NCI-H460 (cell line): ENCODE results near the gene MASP1. TPM values are rescaled to one million over a fixed set of nuclear protein-coding genes. Genes with fewer than 3 reads are reported as not detected.

ENCODE experiments used
- DNase-seq: peaks from one replicate; pipeline ENCODE4 v3.0.0-alpha.2; 2016; ENCODE audit warnings: low read depth; ENCODE audit errors: extremely low read depth
- total RNA-seq: library from RNA; depleted of rRNA; stranded (reverse); fragments of >200 nt; shearing (Covaris generic); gene quantifications from 2 replicates; pipeline ENCODE4 v1.2.3, GENCODE V29; 2014

The MASP1 gene
- total RNA-seq, 1 experiment from 2014 or later = 0.02 TPM

DNA sequence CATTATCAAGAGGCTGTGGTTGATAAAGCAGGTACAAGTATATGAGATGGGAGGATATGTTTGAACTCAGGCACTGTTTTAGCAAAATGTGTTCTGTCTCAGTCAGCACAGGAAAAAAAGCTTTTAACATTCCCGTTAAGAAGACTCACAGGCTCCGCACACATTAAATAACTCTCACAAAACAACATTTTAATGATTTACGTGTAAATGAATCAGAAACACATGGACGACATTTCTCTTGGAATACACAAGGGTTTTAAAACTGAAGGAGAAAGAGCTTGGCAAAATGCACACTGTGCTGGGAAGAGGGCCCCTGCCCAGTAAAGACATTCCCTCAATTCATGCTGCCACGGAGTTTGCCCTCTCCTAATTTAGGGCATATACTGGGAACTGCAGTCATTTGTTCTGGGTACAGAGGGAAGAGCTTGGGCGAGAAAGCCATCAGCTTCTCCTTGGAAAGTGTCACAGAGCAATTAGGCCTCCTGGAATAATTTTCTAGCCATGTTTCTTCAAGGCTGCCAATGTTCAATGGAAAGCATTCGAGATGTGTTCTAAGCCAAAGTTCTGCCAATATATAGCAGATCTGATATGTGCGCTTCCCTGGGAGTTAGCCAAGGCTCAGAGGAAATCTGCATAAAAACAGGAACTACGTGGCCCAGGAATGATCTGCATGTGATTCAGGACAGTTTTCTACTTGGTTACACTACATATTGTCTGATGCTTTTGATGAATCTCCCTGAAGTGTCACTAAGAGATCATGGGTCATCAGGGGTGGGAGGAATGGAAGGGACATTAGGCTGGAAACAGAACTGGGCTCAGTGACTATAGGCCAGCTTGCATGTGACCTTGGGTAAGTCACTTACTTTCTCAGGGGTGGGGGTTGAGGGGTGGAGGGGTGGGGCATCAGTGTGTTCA lies 2.2 kb upstream of the MASP1 start:
- no peak for DNase-seq

DNA sequence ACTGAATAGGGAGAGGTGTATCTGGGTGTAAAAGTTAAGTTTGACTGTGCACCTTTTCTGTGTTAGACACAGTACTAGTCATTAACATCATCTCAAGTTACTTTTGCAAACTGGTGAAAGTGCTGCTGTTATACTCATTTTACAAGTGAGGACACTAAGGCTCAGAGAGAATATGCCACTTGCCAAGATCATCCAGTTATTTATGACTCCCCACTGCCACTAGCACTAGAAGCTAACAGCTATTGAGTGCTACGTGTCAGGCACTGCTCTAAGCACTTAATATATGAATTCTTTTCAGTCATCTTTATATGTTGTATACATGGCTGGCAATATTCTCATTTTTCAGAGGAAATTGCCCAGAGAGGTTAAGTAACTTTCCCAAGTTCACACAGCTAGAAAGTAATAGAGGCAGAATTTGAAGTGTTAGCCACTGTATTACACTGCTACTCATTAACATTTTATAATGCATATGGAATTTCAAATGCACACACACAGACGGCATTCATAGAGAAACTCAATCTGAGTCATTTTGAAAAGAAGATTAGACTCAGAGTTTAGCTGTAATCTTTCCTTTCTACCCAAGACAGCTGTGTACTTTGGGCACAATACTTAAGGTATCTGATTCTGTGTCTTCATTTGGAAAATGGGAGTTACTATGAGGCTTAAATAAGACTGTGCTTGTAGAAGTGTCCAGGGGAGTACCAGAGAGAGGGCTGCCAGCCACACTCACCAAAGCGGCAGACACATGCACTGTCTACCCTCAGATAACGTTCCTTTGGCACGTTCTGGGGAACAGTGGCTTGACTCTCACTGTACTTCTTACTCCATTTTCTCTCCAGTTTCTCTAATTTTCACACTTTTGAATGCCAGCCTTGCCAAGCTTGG lies 1.3 kb upstream of the MASP1 start:
- no peak for DNase-seq

DNA sequence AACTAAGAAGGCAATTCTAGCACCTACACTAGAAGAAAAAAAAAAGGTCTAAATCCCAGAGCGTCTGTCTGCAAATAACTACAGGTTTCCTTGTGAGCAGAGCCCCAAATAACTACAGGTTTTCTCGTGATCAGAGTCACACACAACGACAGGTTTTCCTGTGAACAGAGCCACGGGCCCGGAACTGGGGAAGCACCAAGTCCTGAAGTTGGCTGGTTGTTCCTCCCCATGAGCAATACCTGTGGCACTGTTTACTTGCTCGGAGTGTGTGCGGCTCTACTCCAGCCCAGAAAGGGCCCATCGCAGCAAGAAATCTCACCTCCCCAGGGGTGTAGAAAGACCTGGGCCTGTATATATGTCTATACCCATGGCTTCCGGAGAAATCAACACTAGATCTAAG lies 644 bp upstream of the MASP1 start:
- DNase-seq = no peak

DNA sequence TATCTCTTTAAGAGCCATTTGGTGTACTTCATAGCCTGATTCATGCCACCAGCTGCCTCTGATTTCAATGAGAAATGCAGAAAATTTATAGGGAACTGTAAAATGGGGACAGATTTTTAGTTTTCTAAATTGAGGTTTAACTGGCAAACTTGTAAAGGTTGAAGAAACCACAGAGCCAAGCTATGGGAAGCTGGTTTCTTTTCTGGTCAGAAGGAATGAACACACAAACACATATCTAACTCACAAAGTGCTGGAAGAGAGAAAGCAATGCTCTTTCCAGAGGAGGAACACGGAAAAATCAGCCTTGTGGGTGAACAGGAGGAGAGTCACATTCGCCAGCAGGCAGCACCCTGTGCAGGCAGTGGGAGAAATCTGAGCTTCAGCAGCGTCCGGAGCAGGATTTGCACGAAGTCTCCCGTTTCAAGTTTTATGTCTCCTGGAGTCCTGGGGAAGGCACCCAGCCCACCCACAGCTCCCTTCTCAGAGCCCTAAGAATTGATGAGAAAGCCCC lies 481 bp downstream of the MASP1 start:
- no peak for DNase-seq

DNA sequence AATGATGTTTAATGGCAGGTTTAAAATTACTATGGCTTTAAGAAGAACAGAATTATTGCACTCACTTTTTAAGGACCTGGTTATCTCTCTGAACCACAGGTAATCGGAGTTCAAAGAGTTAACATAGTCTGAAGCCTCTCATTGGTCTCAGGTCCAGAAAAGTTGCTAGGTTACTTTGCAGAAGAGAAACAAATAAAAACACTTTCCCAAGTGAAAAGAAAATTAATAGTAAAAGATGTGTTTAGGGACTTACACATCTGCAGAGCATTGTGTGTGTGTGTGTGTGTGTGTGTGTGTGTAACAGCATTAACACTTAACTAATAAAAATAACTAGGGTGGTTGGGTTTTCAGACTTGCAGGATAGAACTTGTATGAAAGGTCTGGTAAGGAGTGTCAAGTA lies 1.0 kb downstream of the MASP1 start:
- no peak for DNase-seq

DNA sequence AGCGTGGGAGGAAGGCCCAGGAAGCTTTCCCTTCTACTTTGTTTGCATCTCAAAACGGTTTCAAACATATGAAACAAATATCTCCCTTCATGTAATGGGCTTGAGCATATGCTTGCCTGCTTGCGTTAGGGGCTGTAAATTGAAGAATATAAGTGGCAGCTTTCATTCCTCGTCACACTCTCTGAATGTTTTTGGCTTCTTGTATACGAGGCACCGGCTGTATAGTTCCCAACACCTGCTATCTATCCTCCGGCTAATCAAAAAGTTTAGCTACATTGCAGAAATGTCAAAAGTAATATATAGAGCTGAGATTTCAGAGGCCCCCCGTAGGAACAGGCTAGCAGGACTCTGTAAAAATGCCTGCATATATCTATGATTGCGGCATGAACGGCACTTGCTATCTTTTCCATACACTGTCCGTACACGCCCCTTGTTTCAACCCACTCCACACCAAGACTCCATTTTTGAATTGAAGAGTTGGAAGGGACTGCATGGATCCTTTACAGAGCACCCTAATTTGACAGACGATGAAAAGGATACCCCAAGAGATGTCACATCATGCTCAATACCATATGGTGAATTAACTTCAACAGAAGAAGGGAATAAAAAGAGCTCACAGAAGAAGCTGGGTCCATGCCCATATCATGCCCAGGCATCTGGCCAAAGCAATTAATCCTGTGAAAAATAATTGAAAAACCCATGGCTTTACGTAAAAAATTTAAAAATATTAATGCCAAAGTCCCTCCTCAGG lies 2.5 kb downstream of the MASP1 start:
- no peak for DNase-seq

DNA sequence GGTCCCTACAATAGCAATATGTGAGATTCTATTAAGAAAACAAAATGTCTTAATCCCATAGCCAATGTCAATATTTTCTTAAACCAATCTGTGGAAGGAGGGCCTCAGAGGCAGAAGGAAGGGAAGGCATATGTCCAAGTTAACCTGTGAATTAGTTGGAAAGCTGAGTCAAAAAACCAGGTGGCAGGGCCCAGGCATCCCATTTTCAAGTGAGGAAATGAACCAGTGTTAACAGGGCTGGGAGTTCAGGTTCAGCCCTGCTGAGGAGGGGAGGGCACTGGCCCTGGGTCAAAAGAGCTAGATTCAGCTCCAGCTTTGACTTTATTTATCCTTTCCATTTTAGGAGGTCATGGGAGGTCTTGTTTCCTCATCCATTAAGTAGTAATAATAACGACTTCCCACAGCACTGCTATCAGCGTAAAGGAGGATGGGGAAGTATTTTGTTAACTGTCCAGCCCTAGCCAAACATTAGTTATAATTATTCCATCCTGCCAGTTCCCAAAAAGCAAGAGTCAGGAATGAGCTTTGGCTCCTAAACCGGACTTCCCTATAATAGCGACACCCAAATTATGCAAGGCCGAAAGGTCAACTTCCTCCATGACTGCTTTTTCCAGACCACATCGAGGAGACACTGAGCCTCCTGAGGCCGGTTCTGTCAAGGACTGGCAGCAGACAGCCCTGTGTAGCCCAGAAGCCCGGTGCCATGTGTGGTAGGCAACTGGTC lies 3.2 kb downstream of the MASP1 start:
- DNase-seq = no peak

DNA sequence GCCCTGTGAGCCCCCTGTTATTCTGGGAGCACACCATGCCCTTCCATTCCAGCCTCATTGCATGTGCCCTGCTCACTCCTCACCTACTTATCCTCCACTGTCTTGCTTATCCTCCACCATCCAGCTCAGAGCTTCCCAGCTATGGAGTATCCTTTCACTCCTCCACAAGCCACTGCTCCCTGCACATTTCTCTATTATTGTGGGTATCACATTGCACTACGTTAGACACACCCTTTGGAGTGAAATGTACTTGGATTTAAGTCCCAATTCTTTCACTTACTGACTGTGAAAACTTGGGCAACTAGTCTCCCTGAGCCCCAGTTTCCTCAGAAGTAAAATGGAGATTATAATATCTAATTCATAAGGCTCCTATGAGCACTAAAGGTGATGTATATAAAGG lies 4.3 kb downstream of the MASP1 start:
- no peak for DNase-seq

DNA sequence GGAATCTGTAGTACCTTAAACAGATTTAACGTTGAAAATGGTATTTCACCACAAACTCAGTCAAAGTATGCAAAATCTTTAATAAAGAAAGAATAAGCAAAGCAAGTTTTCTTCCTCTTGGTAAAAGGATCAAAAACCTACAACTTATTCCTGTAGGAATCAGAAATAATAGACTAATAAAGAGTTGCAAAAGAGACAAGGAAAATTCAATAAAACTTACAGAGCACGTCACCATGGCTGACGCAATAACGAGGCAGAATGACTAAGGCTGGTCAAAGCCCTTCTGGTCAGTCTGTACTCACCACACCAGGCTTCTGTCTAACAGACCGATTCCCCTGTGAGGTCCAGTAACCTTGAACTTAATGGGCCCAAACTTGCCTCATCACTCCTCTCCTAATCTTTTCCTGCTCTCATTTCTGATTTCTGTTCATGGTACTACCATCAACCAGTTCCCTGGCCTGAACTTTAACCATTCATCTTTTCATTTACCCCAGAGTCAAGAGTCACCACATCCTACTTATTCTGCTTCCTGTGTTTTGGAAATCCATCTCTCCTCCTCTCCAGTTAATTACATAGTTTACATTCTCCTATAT lies 5.0 kb downstream of the MASP1 start:
- peak; percentile 18 for DNase-seq

DNA sequence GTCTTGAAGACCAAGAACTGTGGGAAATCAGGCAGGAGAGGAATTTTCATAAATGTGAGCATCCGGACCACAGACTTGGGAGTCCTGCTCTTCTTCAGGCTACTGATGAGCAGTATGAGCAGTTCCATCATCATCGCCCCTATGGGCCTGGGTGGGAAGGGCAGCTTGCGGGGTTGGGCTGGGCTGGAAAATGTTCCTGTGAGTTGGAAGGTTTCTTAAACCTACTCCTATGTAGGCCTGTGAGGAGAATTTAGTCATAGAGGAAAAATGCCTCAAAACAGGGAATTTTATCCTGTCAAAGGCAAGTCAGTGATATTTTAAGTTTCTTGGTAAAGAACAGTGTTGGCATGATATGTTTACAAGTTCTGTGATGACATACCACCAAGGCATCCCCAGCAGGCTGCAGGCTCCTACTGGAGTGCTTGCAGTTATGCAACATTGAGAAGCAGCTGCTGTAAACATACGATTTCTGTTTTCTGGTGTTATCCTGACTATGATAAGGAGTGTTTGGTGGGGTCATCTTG lies 10.3 kb downstream of the MASP1 start:
- DNase-seq = no peak

DNA sequence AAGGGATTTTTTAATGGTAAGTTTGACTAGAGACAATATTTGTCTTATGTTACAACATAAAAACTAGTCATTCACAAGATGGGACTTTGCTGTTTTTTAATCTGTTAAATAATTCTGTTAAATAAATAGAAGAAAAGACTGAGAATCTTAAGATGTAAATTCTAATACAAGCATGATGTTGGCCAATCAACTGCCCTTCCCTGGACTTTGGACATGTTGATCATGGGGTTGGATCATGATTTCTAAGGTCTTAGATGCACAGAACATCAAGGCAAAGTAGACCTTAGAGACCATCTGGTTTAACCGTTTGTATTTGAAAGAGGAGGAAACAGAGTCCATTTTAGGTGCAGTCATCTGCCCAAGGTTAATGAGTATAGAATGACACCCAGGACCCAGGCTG lies 10.9 kb downstream of the MASP1 start:
- DNase-seq = no peak

DNA sequence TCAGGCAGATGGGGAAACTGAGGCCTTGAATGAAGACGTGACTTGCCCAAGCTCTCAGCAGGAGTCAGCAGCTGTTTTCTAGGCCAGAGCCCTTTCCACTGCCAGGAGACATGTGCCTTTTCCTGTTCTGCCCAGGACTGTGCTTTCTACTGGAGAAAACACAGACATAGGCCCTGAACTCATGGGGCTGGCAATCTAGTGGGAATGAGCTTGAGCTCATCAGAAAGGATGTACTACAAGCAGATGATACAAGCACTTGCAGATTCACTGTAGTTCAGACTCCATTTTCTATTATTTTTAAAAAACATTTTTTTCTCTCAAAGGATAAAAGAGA lies 14.4 kb downstream of the MASP1 start:
- no peak for DNase-seq

DNA sequence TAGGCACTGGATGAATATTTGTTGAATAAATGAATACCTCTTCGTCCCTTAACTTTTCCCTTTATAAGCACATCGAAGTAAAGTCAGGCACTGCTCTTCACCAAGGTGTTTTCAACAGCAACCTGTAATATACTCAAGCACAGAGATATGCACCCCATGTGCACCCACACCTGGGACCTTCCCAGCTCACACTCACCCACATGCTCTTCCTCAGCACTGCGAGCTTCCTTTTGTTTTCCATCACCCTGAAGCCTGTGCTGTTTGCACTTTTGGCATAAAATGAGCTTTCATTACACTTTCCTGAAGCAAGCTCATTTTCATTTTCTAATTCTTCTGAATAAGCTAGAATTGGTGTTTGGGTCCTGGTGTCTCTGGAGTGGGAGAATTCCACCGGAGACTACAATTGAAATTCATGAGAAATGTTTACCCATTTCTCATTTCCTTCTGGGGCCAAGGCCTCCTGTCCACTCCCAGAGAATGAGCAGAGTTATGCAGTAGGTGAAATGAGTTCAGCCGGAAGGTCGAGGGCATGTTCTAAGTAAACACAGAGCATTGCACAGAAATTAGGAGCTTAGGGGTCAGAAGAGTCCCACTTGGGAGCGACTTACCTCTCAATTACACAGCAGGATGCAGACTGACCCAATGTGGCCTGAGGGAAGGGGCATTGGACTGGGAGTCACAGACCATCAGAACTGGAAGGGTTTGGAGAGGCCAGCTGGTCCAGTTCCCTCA lies 15.0 kb downstream of the MASP1 start:
- DNase-seq = no peak

DNA sequence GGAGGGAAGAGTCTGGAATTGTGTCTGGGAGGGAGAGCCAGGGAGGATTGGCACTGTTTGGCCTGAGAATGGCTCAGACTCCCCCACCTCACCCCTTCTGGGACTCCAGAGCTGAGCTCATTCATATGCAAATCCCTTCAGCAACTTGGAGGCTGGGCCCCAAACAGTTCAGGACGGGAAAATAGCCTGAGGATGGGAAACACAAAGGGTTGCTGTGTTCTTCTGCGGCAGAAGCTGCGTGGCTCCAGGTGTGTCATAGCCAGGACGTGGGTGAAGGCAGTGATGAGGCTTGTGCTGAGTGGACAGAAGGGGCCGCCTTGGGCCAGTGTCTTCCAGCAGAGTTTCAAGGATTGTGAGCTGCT lies 16.6 kb downstream of the MASP1 start:
- DNase-seq = no peak

DNA sequence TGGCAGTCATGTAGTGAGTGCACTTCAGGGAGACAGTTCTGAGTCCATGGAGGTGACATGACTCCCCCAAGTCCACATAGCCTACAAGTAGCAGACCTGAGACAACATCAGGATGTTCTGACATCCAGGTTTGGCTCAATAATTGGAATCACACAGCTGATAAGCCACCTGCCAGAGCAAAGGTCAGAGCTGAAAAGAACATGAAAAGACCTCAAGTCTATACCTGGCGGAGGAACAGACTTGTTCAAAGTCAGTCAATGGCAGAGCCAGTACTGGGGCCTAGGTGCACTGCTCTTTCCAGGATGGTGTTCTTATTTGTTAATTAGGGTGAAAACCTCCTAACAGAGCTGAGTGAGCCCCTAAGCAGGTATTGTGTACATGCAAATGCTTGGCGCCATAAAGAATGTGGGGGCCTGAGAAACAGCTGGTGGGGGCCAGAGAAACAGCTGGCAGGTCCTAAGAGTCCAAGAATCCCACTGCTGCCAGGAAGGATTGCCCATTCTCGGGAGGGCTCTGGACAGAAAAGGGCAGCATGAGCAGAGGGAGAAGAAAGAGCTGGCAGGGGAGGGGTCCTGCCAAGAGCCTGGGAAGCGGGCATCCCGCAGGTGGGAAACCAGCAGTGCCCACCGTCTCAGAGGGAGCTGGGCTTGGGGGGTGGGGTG lies 17.1 kb downstream of the MASP1 start:
- DNase-seq = no peak

DNA sequence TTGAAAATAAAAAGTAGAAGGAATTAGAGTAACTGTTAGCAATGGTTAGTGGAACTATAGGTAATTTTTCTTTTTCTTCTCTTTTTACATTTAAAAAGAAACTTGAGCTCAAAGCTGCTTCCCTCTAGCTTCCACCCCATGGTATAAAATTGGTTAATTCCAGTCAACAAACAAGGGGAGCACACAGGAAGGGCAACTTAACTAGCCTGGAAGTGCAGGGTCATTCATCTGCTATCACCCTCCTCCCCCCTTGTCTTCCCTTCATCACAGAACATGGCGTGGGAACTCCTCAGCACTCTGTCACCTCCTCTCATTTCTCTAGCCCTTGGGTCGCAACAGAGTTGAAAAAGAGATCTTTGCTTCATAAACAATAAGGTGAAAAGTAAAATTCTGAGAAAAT lies 20.0 kb downstream of the MASP1 start:
- DNase-seq = no peak

DNA sequence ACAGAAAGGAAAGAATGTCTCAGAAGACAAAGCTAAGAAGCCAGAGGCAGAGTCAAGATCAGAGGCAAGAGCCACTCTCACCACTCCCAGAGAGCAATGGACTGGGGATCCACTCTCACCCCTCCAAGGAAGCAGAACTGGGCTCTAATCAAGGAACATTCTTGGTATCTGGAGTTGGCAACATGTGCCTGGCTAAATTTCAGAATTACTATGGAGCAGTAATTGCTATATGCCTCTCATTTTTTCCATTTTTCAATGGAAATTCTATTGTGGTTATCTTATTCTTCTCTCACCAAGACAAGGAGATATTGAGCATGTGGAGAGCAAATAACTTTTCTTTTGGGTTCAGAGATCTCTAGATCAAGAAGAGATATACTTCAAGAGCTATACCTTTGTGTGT lies 22.1 kb downstream of the MASP1 start:
- no peak for DNase-seq

DNA sequence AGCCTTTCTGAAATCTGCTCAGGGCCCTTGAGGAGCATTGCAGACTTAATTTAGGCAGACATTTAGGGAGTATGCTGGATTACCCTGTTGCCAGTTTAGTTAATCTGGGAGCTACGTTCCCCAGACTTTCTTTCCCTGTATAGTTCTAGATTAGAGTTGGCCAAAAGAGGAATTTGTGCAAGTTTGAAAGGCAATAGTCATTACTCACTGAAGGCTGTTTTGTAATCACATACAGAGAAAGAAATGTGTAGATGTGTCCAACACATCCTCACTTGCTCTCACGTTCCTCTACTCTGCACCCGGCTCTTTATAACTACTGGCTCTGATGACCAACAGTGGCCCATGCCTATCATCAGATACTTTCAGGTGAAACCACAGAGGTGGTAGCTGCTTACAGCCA lies 24.2 kb downstream of the MASP1 start:
- no peak for DNase-seq

DNA sequence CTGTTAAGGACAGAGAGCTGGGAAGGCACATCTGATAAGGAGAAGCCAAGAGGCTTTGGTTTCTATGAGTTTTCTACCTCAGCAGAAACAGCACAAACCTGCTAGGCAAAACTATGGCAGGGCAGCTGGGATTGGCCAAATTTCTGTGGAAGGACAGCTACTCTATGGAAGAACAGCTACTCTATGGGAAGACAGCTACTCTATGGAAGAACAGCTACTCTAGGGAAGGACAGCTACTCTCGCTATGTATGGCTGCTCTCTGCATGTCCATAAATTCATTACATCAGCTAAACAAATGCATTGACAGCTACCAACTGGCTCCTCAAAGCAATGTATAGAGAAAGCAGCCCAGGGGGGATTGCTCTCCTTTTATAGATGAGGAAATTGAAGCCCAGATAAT lies 24.8 kb downstream of the MASP1 start:
- DNase-seq = no peak
